Measurements from ENCODE around the gene BIN1. TPM values are rescaled to one million over a fixed set of nuclear protein-coding genes. Genes with fewer than 3 reads are reported as not detected.

Gene BIN1
- total RNA-seq, 1 donor from 2014 or later: 71.6 TPM

GRCh38 chr2:127027715-127028114, 79.2 kb downstream of the BIN1 start:
- H3K4me1 ChIP-seq: peaks cover 0 to 6% of the 10 kb centered on the region in 2 donors
- no peaks in the 10 kb centered on the region for H3K9me3 ChIP-seq
- intact Hi-C loops (cut with DNase I): loop anchor here (5.0 kb wide), 1 partner anchor 1060 kb away; no protein-coding TSS in a partner anchor
- no peak for DNase-seq (ENCODE audit: low spot score in 2 of 2)
- H3K36me3 ChIP-seq: no peaks in the 10 kb centered on the region
- peaks cover 4% of the 10 kb centered on the region for H3K27me3 ChIP-seq
- TF ChIP-seq, protein P1, sequence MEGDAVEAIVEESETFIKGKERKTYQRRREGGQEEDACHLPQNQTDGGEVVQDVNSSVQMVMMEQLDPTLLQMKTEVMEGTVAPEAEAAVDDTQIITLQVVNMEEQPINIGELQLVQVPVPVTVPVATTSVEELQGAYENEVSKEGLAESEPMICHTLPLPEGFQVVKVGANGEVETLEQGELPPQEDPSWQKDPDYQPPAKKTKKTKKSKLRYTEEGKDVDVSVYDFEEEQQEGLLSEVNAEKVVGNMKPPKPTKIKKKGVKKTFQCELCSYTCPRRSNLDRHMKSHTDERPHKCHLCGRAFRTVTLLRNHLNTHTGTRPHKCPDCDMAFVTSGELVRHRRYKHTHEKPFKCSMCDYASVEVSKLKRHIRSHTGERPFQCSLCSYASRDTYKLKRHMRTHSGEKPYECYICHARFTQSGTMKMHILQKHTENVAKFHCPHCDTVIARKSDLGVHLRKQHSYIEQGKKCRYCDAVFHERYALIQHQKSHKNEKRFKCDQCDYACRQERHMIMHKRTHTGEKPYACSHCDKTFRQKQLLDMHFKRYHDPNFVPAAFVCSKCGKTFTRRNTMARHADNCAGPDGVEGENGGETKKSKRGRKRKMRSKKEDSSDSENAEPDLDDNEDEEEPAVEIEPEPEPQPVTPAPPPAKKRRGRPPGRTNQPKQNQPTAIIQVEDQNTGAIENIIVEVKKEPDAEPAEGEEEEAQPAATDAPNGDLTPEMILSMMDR (IDR thresholded peaks at IDR 0.05): no peak
- no peak overlapping the region for H3K4me3 ChIP-seq
- H3K27ac ChIP-seq: no peak overlapping the region

- peak in 1 of 2 donors; percentile 92 for DNase-seq (ENCODE audit: low spot score in 2 of 2)
- Histone ChIP-seq H3K4me3 (peak overlapping the region; percentile 54 to 70), H3K27ac (peak overlapping the region; percentile 21 to 56), H3K27me3 (peaks cover 4% of the 10 kb centered on the region), H3K36me3 (no peaks in the 10 kb centered on the region), H3K9me3 (no peaks in the 10 kb centered on the region), H3K4me1 (peaks cover 0 to 6% of the 10 kb centered on the region in 2 donors)
- TF ChIP-seq, protein P1 (IDR thresholded peaks at IDR 0.05): peak in 1 of 3 experiments; percentile 22
- intact Hi-C loops (cut with DNase I): loop anchor here (5.0 kb wide), 1 partner anchor 1062 kb away; no protein-coding TSS in a partner anchor
These were observed 81.4 kb downstream of the BIN1 start for GRCh38 chr2:127025359-127026166.

DNA sequence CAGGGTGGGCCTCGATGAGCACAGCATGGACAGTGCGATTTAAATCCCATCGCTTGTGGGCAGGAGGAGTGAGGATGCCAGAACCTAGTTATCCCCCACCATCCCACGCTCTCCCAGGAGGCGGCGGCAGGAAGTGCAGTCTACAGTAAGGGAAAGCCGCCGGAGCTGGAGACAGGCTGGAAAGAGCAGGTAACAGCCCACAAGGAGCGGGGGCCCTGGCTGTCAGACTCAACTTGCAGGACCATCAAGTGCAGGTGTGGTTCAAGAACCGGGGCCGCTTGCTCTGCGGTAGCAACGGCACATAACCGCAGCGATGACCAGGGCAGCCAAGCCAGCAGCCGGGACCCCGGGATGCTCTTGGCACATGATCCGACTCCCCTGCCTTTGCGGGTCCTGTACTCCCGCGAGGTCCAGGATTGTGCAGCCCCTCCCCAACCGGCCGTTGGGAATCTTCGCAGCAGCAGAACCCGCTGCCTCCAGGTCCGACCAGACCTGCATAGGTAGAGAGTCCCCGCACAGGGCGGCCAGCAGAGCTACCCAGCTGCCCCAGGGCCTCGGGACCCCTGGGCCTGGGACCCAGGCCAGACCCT, 82.1 kb downstream of the BIN1 start:
- DNase-seq (ENCODE audit: low spot score in 2 of 2): no peak
- H3K27ac ChIP-seq: peak overlapping the region; percentile 21 to 56
- H3K4me1 ChIP-seq: peaks cover 0 to 6% of the 10 kb centered on the region in 2 donors
- TF ChIP-seq, protein P1 (IDR thresholded peaks at IDR 0.05): peak in 2 of 3 experiments; percentile 15 to 22
- intact Hi-C loops (cut with DNase I): loop anchor here (5.0 kb wide), 1 partner anchor 1062 kb away; no protein-coding TSS in a partner anchor
- no peaks in the 10 kb centered on the region for H3K9me3 ChIP-seq
- no peaks in the 10 kb centered on the region for H3K36me3 ChIP-seq
- peak overlapping the region; percentile 54 to 70 for H3K4me3 ChIP-seq
- H3K27me3 ChIP-seq: peaks cover 4% of the 10 kb centered on the region

DNA sequence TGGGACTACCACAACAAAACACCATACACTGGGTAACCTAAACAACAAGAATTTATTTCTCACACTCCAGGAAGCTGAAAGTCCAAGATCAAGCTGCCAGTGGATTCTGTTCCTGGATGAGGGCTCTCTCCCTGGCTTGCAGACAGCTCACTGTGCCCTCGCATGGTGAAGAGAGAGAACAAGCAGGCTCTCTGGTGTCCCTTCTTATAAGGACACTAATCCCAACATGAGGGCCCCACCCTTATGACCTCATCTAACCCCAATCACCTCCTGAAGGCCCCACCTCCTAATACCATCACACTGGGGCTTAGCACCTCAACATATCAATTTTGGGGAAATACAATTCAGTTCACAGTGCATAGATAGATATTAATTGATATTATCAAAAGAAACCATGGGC, 83.5 kb downstream of the BIN1 start:
- TF ChIP-seq, protein P1 (IDR thresholded peaks at IDR 0.05): no peak
- Histone ChIP-seq H3K36me3 (no peaks in the 10 kb centered on the region), H3K27me3 (peaks cover 4% of the 10 kb centered on the region), H3K4me1 (peaks cover 0 to 6% of the 10 kb centered on the region in 2 donors), H3K27ac (no peak overlapping the region), H3K4me3 (no peak overlapping the region), H3K9me3 (no peaks in the 10 kb centered on the region)
- no peak for DNase-seq (ENCODE audit: low spot score in 2 of 2)
- intact Hi-C loops (cut with DNase I): no loop called here

- intact Hi-C loops (cut with DNase I): no loop called here
- Histone ChIP-seq H3K27ac (no peak overlapping the region), H3K36me3 (no peaks in the 10 kb centered on the region), H3K9me3 (no peaks in the 10 kb centered on the region), H3K4me1 (peaks cover 0 to 6% of the 10 kb centered on the region in 2 donors), H3K27me3 (peaks cover 4% of the 10 kb centered on the region), H3K4me3 (no peak overlapping the region)
- TF ChIP-seq, protein P1 (IDR thresholded peaks at IDR 0.05): no peak
- DNase-seq (ENCODE audit: low spot score in 2 of 2): no peak
These were observed 84.1 kb downstream of the BIN1 start for GRCh38 chr2:127022817-127023216.

Measured in ascending aorta (tissue), 2 donors.